ENCODE measurements around the gene CXADR.

CXADR gene

GRCh38 chr21:17545007-17545406 is 32.2 kb downstream of the CXADR start:
- no peak overlapping the region for H3K27ac ChIP-seq
- H3K4me3 ChIP-seq: no peak overlapping the region
- no peak for DNase-seq (ENCODE audit: low spot score)
- TF ChIP-seq CTCF (IDR thresholded peaks at IDR 0.05): no peak

GRCh38 chr21:17548262-17548661 is 35.4 kb downstream of the CXADR start:
- DNase-seq (ENCODE audit: low spot score): no peak
- H3K27ac ChIP-seq: no peak overlapping the region
- TF ChIP-seq CTCF (IDR thresholded peaks at IDR 0.05): no peak

GRCh38 chr21:17550671-17551308 is 37.9 kb downstream of the CXADR start:
- Histone ChIP-seq H3K27ac (no peak overlapping the region), H3K4me3 (no peak overlapping the region)
- no peak for TF ChIP-seq CTCF (IDR thresholded peaks at IDR 0.05)
- no peak for DNase-seq (ENCODE audit: low spot score)

More at GRCh38 chr21:17548262-17548661, 35.4 kb downstream of the CXADR start:
- no peak overlapping the region for H3K4me3 ChIP-seq

- Histone ChIP-seq H3K27ac (no peak overlapping the region), H3K4me3 (no peak overlapping the region)
- DNase-seq (ENCODE audit: low spot score): no peak
- no peak for TF ChIP-seq CTCF (IDR thresholded peaks at IDR 0.05)
These were observed 39.6 kb downstream of the CXADR start for GRCh38 chr21:17552410-17552809.

GRCh38 chr21:17554120-17554519 is 41.3 kb downstream of the CXADR start:
- H3K4me3 ChIP-seq: no peak overlapping the region
- no peak for TF ChIP-seq CTCF (IDR thresholded peaks at IDR 0.05)
- H3K27ac ChIP-seq: no peak overlapping the region
- DNase-seq (ENCODE audit: low spot score): no peak

GRCh38 chr21:17554679-17555465 is 42.0 kb downstream of the CXADR start:
- DNase-seq (ENCODE audit: low spot score): no peak
- no peak overlapping the region for H3K4me3 ChIP-seq
- TF ChIP-seq CTCF (IDR thresholded peaks at IDR 0.05): no peak
- no peak overlapping the region for H3K27ac ChIP-seq
